HepG2 (cell line): Measurements from ENCODE around the gene WWTR1. TPM values are rescaled to one million over a fixed set of nuclear protein-coding genes. Genes with fewer than 3 reads are reported as not detected.
A peak's percentile ranks its signal among the peaks of the same experiment; 100 is the strongest.

ENCODE experiments used
- ATAC-seq: fragments of 200-7000 bp; cut with Tn5 transposase; 3 replicates; pipeline ENCODE4 v1.9.1; 2020; ENCODE audit warnings: mild to moderate bottlenecking, moderate library complexity
- BruUV-seq: library from RNA; stranded (reverse); fragments of 400-500 nt; replicated peaks from 2 replicates; lab custom pipeline; 2021; lab: Mats Ljungman, UMichigan
- CTCF ChIA-PET: fragments of 300-600 bp; formaldehyde crosslinking; extraction: SDS; loops from one replicate; lab custom pipeline; 2021; ENCODE audit warnings: low total read pairs, inconsistent platforms, low intra/inter-chr PET ratio; lab: Yijun Ruan, JAX
- POLR2A ChIA-PET: fragments of 350-600 bp; sonication (Branson Sonifier 250); formaldehyde crosslinking; loops from one replicate; lab custom pipeline; 2020; ENCODE audit warnings: antibody characterized with exemption, inconsistent platforms; lab: Yijun Ruan, JAX
- DNase-seq: peaks from one replicate; pipeline ENCODE4 v3.0.0-alpha.2; 2015; ENCODE audit warnings: low spot score
- FAIRE-seq: peaks from 3 replicates; lab custom pipeline; 2011; peaks lifted over from hg19 to GRCh38; lab: Jason Lieb, UNC
- H2AFZ ChIP-seq: one replicate; pipeline ENCODE4 v1.6.1; 2011; ENCODE audit warnings: low read length, inconsistent platforms
- H3K27ac ChIP-seq: fragments of 300-600 bp; 3 replicates; pipeline ENCODE4 v1.8.0; 2011; ENCODE audit warnings: mixed run types, mild to moderate bottlenecking, mixed read lengths, low read length, inconsistent platforms; ENCODE audit not compliant: insufficient read depth; ENCODE audit errors: extremely low read length
- H3K27me3 ChIP-seq, 2 experiments: fragments of 200-600 bp in 1 of 2; 2 replicates in 1 of 2; 3 replicates in 1 of 2; pipeline versions ENCODE4 v1.6.0 to v1.8.0; 2011; ENCODE audit warnings: low read length in 2 of 2, mild to moderate bottlenecking in 2 of 2, moderate library complexity in 2 of 2, inconsistent platforms in 1 of 2; ENCODE audit not compliant: insufficient read depth in 2 of 2, control insufficient read depth in 1 of 2
- H3K36me3 ChIP-seq, 2 experiments: fragments of 200-600 bp in 1 of 2; replicated peaks in 1 of 2; 2 replicates in 1 of 2; 3 replicates in 1 of 2; pipeline versions ENCODE4 v1.5.1 to v1.8.0; 2011; ENCODE audit warnings: low read length in 2 of 2, inconsistent platforms in 1 of 2; ENCODE audit not compliant: insufficient read depth in 2 of 2, control insufficient read depth in 1 of 2
- H3K4me1 ChIP-seq: 2 replicates; pipeline ENCODE4 v1.5.1; 2012; ENCODE audit warnings: low read length, inconsistent platforms; ENCODE audit not compliant: insufficient read depth
- H3K4me2 ChIP-seq: 2 replicates; pipeline ENCODE4 v1.6.0; 2011; ENCODE audit warnings: low read depth, low read length, inconsistent platforms
- H3K4me3 ChIP-seq, 3 experiments: fragments of 200-600 bp in 1 of 3; sonication (generic), shearing (Covaris generic) in 1 of 3; replicated peaks in 1 of 3; 2 replicates each; pipeline ENCODE4 v1.5.1; 2011 to 2016; ENCODE audit warnings: low read length in 3 of 3, inconsistent platforms in 2 of 3, low read depth in 2 of 3, mild to moderate bottlenecking in 2 of 3, control low read depth in 1 of 3, mixed read lengths in 1 of 3; ENCODE audit not compliant: insufficient read depth in 1 of 3
- H3K79me2 ChIP-seq: one replicate; pipeline ENCODE4 v1.6.1; 2011; ENCODE audit warnings: low read length, inconsistent platforms; ENCODE audit not compliant: insufficient read depth
- H3K9ac ChIP-seq: 2 replicates; pipeline ENCODE4 v1.6.0; 2011; ENCODE audit warnings: mild to moderate bottlenecking, low read depth, low read length, inconsistent platforms; ENCODE audit not compliant: insufficient read depth
- H3K9me3 ChIP-seq: 2 replicates; pipeline ENCODE4 v1.5.1; 2012; ENCODE audit warnings: mild to moderate bottlenecking, low read length
- H4K20me1 ChIP-seq: 2 replicates; pipeline ENCODE4 v1.6.0; 2011; ENCODE audit warnings: inconsistent platforms, mild to moderate bottlenecking, low read length, moderate library complexity; ENCODE audit not compliant: insufficient read depth
- IRF1 ChIP-seq: sonication (generic); formaldehyde crosslinking; IDR thresholded peaks from 2 replicates; pipeline ENCODE4 v1.4.0; 2020; ENCODE audit warnings: low read depth, mild to moderate bottlenecking, missing genetic modification reagents
- NR2F6 ChIP-seq, 2 experiments: IDR thresholded peaks; 2 replicates each; pipeline ENCODE4 v1.6.1; 2016; ENCODE audit warnings: antibody characterized with exemption in 1 of 2, mild to moderate bottlenecking in 1 of 2
- ZBTB20 ChIP-seq: sonication (generic); formaldehyde crosslinking; IDR thresholded peaks from 2 replicates; pipeline ENCODE4 v1.8.1; 2023; ENCODE audit warnings: missing genetic modification reagents, low read depth, mild to moderate bottlenecking, borderline replicate concordance
- ZFAT ChIP-seq: sonication (generic); formaldehyde crosslinking; conservative IDR thresholded peaks from 2 replicates; pipeline ENCODE4 v1.8.1; 2023; ENCODE audit warnings: missing genetic modification reagents, inconsistent platforms
- ZNF264 ChIP-seq: sonication (generic); formaldehyde crosslinking; IDR thresholded peaks from 2 replicates; pipeline ENCODE4 v1.4.0; 2020; ENCODE audit warnings: missing genetic modification reagents
- ZNF547 ChIP-seq: sonication (generic); formaldehyde crosslinking; IDR thresholded peaks from 2 replicates; pipeline ENCODE4 v1.5.1; 2020; ENCODE audit warnings: mild to moderate bottlenecking, missing genetic modification reagents
- WGBS: methylation state at CpG from one replicate; pipeline ENCODE4 v1.1.6; 2017; ENCODE audit warnings: low lambda C conversion rate; 5-methylcytosine and 5-hydroxymethylcytosine counted together
- in situ Hi-C: cut with HindIII; loops from 2 replicates; pipeline ENCODE4 v1.10.0; 2017; ENCODE audit warnings: low pct_unique_long_range_greater_than_20kb; ENCODE audit not compliant: extremely low pct_ligation_motif_present
- intact Hi-C: fragments of 100-400 bp; cut with micrococcal nuclease; formaldehyde crosslinking; loops from one replicate; pipeline ENCODE4 v1.10.0; 2022; ENCODE audit not compliant: unreplicated experiment
- polyA plus RNA-seq, 8 experiments: library from polyadenylated mRNA; depleted of rRNA in 3 of 8; stranded (reverse) in 7 of 8; unstranded in 1 of 8; fragments of >200 nt; fragmentation: Illumina TruSeq in 4 of 8; extraction: Trizol in 4 of 8; gene quantifications; 2 replicates each; pipeline versions ENCODE4 v1.2.1 to v1.2.3, GENCODE V29; 2011 to 2016; ENCODE audit warnings: low read depth in 4 of 8, missing spikeins in 1 of 8, mixed read lengths in 1 of 8; ENCODE audit not compliant: insufficient read depth in 1 of 8
- total RNA-seq, 5 experiments: library from RNA; depleted of rRNA; stranded (reverse); fragments of >200 nt; fragmentation: Illumina TruSeq; extraction: Trizol; gene quantifications; 2 replicates each; pipeline ENCODE4 v1.2.3, GENCODE V29; 2016; ENCODE audit warnings: low read depth in 1 of 5
- TF ChIP-seq, protein P1 (sequence below): sonication (generic); formaldehyde crosslinking; IDR thresholded peaks from 2 replicates; pipeline ENCODE4 v1.4.0; 2020; ENCODE audit warnings: missing genetic modification reagents, borderline replicate concordance
- TF ChIP-seq, protein P2 (sequence below): sonication (generic); formaldehyde crosslinking; IDR thresholded peaks from 2 replicates; pipeline ENCODE4 v1.5.1; 2020; ENCODE audit warnings: mild to moderate bottlenecking, moderate library complexity, missing genetic modification reagents

The WWTR1 gene
- total and polyA plus RNA-seq, 2 of the 13 experiments (the other 11 are each of a cell fraction or from before 2014, with no cell fraction given), result 19.7 to 139 TPM

DNA sequence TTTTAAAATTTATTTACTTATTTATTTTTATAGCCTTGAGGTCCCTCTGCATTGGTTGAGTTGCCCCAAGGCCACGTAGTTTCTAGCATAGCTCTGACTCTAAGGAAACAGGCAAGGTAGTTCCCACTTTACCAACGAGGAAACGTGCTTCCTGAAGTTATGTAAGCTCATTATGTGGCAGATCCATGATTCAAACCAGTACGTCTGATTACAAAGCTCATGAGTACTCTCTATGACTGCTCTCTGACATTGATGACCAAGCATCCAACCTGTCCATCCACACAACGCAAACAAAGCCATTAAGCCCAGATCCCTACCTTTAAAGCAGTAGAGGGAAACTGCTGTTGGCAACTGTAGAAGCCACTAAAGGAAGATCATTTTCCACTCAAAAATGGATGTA, 25.6 kb downstream of the WWTR1 start:
- intact Hi-C loops (no loop called here), in situ Hi-C loops (no loop called here)
- H3K27me3 ChIP-seq, result no peaks in the 10 kb centered on the region
- H3K4me3 ChIP-seq, result no peak overlapping the region
- 96% methylated on average over 5 of the region's 5 CpGs for WGBS
- peaks cover 21 to 59% of the 10 kb centered on the region in 2 experiments for H3K36me3 ChIP-seq
- H3K4me1 ChIP-seq, result peaks cover 90% of the 10 kb centered on the region
- H3K4me2 ChIP-seq, result no peak overlapping the region
- BruUV-seq, result no TSS peak
- FAIRE-seq, result no peak
- no peak for ATAC-seq
- peaks cover 76% of the 10 kb centered on the region for H4K20me1 ChIP-seq
- no peaks in the 10 kb centered on the region for H3K9me3 ChIP-seq
- H3K79me2 ChIP-seq, result peaks cover 98% of the 10 kb centered on the region
- POLR2A ChIA-PET, result interaction anchor here (1.2 to 3.4 kb wide), 2 partner anchors 22 to 26 kb away, joined by 3 to 14 read pairs; partner anchors contain the start of gene WWTR1
- H2AFZ ChIP-seq, result no peak overlapping the region
- DNase-seq, result no peak
- no peak overlapping the region for H3K27ac ChIP-seq
- CTCF ChIA-PET, result no interaction called here
- no peak overlapping the region for H3K9ac ChIP-seq
- TF ChIP-seq, protein P1, sequence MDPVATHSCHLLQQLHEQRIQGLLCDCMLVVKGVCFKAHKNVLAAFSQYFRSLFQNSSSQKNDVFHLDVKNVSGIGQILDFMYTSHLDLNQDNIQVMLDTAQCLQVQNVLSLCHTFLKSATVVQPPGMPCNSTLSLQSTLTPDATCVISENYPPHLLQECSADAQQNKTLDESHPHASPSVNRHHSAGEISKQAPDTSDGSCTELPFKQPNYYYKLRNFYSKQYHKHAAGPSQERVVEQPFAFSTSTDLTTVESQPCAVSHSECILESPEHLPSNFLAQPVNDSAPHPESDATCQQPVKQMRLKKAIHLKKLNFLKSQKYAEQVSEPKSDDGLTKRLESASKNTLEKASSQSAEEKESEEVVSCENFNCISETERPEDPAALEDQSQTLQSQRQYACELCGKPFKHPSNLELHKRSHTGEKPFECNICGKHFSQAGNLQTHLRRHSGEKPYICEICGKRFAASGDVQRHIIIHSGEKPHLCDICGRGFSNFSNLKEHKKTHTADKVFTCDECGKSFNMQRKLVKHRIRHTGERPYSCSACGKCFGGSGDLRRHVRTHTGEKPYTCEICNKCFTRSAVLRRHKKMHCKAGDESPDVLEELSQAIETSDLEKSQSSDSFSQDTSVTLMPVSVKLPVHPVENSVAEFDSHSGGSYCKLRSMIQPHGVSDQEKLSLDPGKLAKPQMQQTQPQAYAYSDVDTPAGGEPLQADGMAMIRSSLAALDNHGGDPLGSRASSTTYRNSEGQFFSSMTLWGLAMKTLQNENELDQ, result no peak
- TF ChIP-seq ZBTB20 (no peak), ZFAT (CRISPR knock-in tag) (no peak), ZNF264 (CRISPR knock-in tag) (no peak), ZNF547 (CRISPR knock-in tag) (no peak)

DNA sequence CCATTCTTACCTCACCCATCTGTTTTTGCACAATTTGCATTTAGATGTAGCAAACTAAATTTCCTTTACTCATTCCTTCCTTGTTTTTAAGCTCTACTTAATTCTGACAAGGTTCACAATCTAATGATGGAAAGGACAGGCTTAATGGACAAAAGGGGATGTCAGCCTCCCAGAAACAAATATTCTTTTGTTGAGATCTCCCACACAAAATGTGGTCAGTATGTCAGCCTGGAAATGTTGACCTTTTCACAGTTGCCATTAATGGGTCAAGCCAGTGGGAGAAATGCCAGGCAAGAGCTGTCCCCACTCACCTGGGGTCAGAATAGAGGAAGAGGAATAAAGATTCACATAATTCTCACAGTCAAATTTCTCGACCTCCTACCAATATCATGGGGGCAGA, 27.0 kb downstream of the WWTR1 start:
- TF ChIP-seq NR2F6 (IDR thresholded peaks at IDR 0.05), result no peak
- 0 out of 2 replicates have a peak, but pooled peaks have one; percentile 19 for TF ChIP-seq NR2F6 (CRISPR knock-in tag; IDR thresholded peaks at IDR 0.05)
- no peak for TF ChIP-seq IRF1 (CRISPR knock-in tag)
- TF ChIP-seq, protein P2, sequence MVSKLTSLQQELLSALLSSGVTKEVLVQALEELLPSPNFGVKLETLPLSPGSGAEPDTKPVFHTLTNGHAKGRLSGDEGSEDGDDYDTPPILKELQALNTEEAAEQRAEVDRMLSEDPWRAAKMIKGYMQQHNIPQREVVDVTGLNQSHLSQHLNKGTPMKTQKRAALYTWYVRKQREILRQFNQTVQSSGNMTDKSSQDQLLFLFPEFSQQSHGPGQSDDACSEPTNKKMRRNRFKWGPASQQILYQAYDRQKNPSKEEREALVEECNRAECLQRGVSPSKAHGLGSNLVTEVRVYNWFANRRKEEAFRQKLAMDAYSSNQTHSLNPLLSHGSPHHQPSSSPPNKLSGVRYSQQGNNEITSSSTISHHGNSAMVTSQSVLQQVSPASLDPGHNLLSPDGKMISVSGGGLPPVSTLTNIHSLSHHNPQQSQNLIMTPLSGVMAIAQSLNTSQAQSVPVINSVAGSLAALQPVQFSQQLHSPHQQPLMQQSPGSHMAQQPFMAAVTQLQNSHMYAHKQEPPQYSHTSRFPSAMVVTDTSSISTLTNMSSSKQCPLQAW (CRISPR knock-in tag), result no peak
- peaks cover 87% of the 10 kb centered on the region for H3K4me1 ChIP-seq
- H2AFZ ChIP-seq, result no peak overlapping the region
- no peak overlapping the region for H3K4me2 ChIP-seq
- in situ Hi-C loops, result no loop called here
- intact Hi-C loops, result no loop called here
- no TSS peak for BruUV-seq
- no peaks in the 10 kb centered on the region for H3K27me3 ChIP-seq
- ATAC-seq (no peak), DNase-seq (no peak), FAIRE-seq (peak; percentile 40)
- no peak overlapping the region for H3K4me3 ChIP-seq
- H3K36me3 ChIP-seq, result peaks cover 22 to 68% of the 10 kb centered on the region in 2 experiments
- CTCF ChIA-PET, result no interaction called here
- H3K79me2 ChIP-seq, result peaks cover 99% of the 10 kb centered on the region
- no peak overlapping the region for H3K9ac ChIP-seq
- WGBS, result 96% methylated on average over 1 of the region's 1 CpG
- POLR2A ChIA-PET, result no interaction called here
- H3K9me3 ChIP-seq, result no peaks in the 10 kb centered on the region
- peaks cover 82% of the 10 kb centered on the region for H4K20me1 ChIP-seq
- H3K27ac ChIP-seq, result peak overlapping the region; percentile 3
